Measurements from ENCODE around the gene RNF13. TPM values are rescaled to one million over a fixed set of nuclear protein-coding genes. Genes with fewer than 3 reads are reported as not detected.

Gene RNF13
- total and polyA plus RNA-seq, 2 donors (not counting 3 experiments of a cell fraction or from before 2014, with no cell fraction given), result 16.4 to 27.1 TPM

DNA sequence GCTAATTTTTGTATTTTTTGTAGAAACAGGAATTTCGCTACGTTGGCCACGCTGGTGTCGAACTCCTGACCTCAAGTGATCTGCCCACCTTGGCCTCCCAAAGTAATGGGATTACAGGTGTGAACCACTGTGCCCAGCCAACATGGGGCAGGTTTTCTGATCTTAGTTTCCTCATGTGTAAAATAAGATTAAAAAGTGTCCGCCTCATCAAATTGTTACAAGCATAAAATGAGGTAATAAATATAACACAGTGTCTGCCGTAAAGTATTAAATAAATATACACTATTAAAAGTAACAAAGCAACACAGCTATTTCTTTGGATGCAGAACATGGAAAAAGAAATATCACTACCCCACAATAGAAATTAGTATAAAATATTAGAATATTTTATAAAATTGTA lies 44.3 kb upstream of the RNF13 start:
- no peak for DNase-seq (ENCODE audit: low read depth, low spot score)
- H3K9me3 ChIP-seq (replicated peaks; ENCODE audit: control insufficient read depth, insufficient read depth, low read length), result no peaks in the 10 kb centered on the region
- no TSS peak for BruUV-seq (replicated peaks)
- dilution Hi-C loops (cut with MboI; ENCODE audit: extremely low pct_ligation_motif_present, low sequenced_read_pairs), result no loop called here
- H3K4me2 ChIP-seq (ENCODE audit: insufficient read depth, low read length), result no peak overlapping the region
- no peak overlapping the region for H3K4me3 ChIP-seq (replicated peaks in 1 of 3; ENCODE audit: insufficient read depth in 1 of 3, low read depth in 1 of 3, low read length in 3 of 3)
- no peak for FAIRE-seq
- no peak overlapping the region for H3K27ac ChIP-seq (ENCODE audit: insufficient read depth, low read depth, low read length)
- peaks cover 16% of the 10 kb centered on the region in 2 experiments for H3K27me3 ChIP-seq (ENCODE audit: control insufficient read depth in 2 of 2, insufficient read depth in 2 of 2, low read length in 2 of 2)
- ChIA-PET POLR2A (no interaction called here), CTCF (interaction anchor here (0.9 to 9.4 kb wide), 3 partner anchors 39 to 272 kb away, joined by 3 to 263 read pairs (median 103); no protein-coding TSS in a partner anchor)
- TF ChIP-seq GATA2 (IDR thresholded peaks at IDR 0.05; ENCODE audit: insufficient read depth, insufficient read length, low read depth, low read length) (no peak), JUN (IDR thresholded peaks at IDR 0.05; ENCODE audit: borderline replicate concordance, insufficient read depth, insufficient read length, low read depth) (no peak), POLR2AphosphoS5 (IDR thresholded peaks at IDR 0.05; ENCODE audit: insufficient read depth, low read depth, low read length) (no peak), MYC (IDR thresholded peaks at IDR 0.05; ENCODE audit: low read depth, low read length) (no peak), FOS (IDR thresholded peaks at IDR 0.05; ENCODE audit: borderline replicate concordance, insufficient read depth, low read length) (no peak), POLR2A (IDR thresholded peaks at IDR 0.05; ENCODE audit: low read depth, low read length) (no peak), EZH2 (IDR thresholded peaks at IDR 0.05; ENCODE audit: borderline replicate concordance, low read depth, low read length, severe bottlenecking) (no peak)
- TF ChIP-seq, protein P1, sequence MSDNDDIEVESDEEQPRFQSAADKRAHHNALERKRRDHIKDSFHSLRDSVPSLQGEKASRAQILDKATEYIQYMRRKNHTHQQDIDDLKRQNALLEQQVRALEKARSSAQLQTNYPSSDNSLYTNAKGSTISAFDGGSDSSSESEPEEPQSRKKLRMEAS (IDR thresholded peaks at IDR 0.05; ENCODE audit: insufficient read depth, insufficient read length), result no peak
- TF ChIP-seq, protein P2, sequence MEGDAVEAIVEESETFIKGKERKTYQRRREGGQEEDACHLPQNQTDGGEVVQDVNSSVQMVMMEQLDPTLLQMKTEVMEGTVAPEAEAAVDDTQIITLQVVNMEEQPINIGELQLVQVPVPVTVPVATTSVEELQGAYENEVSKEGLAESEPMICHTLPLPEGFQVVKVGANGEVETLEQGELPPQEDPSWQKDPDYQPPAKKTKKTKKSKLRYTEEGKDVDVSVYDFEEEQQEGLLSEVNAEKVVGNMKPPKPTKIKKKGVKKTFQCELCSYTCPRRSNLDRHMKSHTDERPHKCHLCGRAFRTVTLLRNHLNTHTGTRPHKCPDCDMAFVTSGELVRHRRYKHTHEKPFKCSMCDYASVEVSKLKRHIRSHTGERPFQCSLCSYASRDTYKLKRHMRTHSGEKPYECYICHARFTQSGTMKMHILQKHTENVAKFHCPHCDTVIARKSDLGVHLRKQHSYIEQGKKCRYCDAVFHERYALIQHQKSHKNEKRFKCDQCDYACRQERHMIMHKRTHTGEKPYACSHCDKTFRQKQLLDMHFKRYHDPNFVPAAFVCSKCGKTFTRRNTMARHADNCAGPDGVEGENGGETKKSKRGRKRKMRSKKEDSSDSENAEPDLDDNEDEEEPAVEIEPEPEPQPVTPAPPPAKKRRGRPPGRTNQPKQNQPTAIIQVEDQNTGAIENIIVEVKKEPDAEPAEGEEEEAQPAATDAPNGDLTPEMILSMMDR (IDR thresholded peaks at IDR 0.05; ENCODE audit: extremely low read depth in 1 of 2, insufficient read depth in 1 of 2, low read depth in 1 of 2, low read length in 2 of 2), result no peak
- no peaks in the 10 kb centered on the region for H3K9me1 ChIP-seq (replicated peaks; ENCODE audit: control insufficient read depth, extremely low read depth, insufficient read depth, low read length)
- H3K4me1 ChIP-seq (ENCODE audit: control insufficient read depth, extremely low read depth, insufficient read depth, low read length), result no peaks in the 10 kb centered on the region
- H3K79me2 ChIP-seq (ENCODE audit: control insufficient read depth, insufficient read depth, low read length), result no peaks in the 10 kb centered on the region
- intact Hi-C loops (cut with micrococcal nuclease), result no loop called here
- no peaks in the 10 kb centered on the region for H4K20me1 ChIP-seq (replicated peaks; ENCODE audit: control insufficient read depth, extremely low read depth, insufficient read depth, low read length)
- H2AFZ ChIP-seq (ENCODE audit: low read depth, low read length), result no peak overlapping the region
- H3K9ac ChIP-seq (replicated peaks; ENCODE audit: extremely low read depth, insufficient read depth, low read length), result no peak overlapping the region
- no peaks in the 10 kb centered on the region for H3K36me3 ChIP-seq (ENCODE audit: control insufficient read depth in 2 of 2, extremely low read depth in 1 of 2, insufficient read depth in 2 of 2, low read length in 2 of 2)

Data from endothelial cell of umbilical vein (primary cell).